ENCODE data around the gene YDJC. TPM values are rescaled to one million over a fixed set of nuclear protein-coding genes. Genes with fewer than 3 reads are reported as not detected.
"Not testable (repeated sequence)": the region's sequence is repeated elsewhere in the genome, so short reads cannot be mapped to it uniquely, and the experiment has no call there.

YDJC gene
- total and polyA plus RNA-seq, 9 of the 15 experiments (the other 6 are each of a cell fraction or from before 2014, with no cell fraction given): 13.5 to 871 (median 164) TPM

DNA sequence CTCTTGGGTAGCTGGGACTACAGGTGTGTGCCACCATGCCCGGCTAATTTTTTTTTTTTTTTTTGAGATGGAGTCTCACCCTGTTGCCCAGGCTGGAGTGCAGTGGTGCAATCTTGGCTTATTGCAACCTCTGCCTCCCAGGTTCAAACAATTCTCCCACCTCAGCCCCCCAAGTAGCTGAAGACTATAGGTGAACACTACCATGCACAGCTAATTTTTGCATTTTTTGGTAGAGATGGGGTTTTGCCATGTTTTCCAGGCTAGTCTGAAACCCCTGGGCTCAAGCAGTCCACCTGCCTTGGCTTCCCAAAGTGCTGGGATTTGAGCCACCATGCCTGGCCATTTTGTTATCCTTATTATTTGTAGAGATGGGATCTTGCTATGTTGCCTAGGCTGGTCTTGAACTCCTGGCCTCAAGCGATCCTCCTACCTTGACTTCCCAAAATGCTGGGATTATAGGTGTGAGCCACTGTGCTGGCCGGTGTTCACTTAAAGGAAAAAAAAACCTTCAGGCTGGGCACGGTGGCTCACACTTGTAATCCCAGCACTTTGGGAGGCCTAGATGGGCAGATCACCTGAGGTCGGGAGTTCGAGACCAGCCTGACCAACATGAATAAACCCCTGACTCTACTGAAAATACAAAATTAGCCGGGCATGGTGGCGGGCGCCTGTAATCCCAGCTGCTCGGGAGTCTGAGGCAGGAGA, 48.7 kb downstream of the YDJC start (continued):
- TF ChIP-seq, protein P1, sequence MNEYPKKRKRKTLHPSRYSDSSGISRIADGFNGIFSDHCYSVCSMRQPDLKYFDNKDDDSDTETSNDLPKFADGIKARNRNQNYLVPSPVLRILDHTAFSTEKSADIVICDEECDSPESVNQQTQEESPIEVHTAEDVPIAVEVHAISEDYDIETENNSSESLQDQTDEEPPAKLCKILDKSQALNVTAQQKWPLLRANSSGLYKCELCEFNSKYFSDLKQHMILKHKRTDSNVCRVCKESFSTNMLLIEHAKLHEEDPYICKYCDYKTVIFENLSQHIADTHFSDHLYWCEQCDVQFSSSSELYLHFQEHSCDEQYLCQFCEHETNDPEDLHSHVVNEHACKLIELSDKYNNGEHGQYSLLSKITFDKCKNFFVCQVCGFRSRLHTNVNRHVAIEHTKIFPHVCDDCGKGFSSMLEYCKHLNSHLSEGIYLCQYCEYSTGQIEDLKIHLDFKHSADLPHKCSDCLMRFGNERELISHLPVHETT (CRISPR knock-in tag; conservative IDR thresholded peaks at IDR 0.05 in 1 of 2, IDR thresholded peaks at IDR 0.05 in 1 of 2): peak in 1 of 2 experiments; percentile 51; a peak in 1 of 4 replicates
- 0 out of 2 replicates have a peak, but pooled peaks have one; percentile 14 for TF ChIP-seq ZFX (CRISPR knock-in tag; IDR thresholded peaks at IDR 0.05)

- H3K4me1 ChIP-seq (replicated peaks in 1 of 2; ENCODE audit: control insufficient read depth in 2 of 2, insufficient read depth in 2 of 2, low read length in 2 of 2): peaks cover 10 to 16% of the 10 kb centered on the region in 2 experiments; a peak in 3 of 5 replicates
- H3K36me3 ChIP-seq (ENCODE audit: control insufficient read depth, insufficient read depth, low read length): peaks cover 58% of the 10 kb centered on the region
- H3K27ac ChIP-seq (ENCODE audit: extremely low read depth, low read depth, low read length); CTCF ChIA-PET (ENCODE audit: low intra/inter-chr PET ratio); H3K4me3 ChIP-seq; FAIRE-seq; in situ Hi-C loops (cut with MboI); H3K9ac ChIP-seq (ENCODE audit: insufficient read depth in 1 of 2, low read depth in 2 of 2, low read length in 2 of 2); H3K27me3 ChIP-seq (ENCODE audit: control insufficient read depth in 2 of 2, insufficient read depth in 2 of 2, low read length in 2 of 2); H3K9me3 ChIP-seq (replicated peaks; ENCODE audit: control insufficient read depth, insufficient read depth, low read depth, low read length); intact Hi-C loops (cut with micrococcal nuclease); DNase-seq (ENCODE audit: extremely low read depth in 1 of 4, low spot score in 3 of 4); H3K4me2 ChIP-seq (ENCODE audit: insufficient read depth, low read length); H2AFZ ChIP-seq (ENCODE audit: low read depth, low read length); ATAC-seq; BruUV-seq (replicated peaks); TF ChIP-seq JUN (IDR thresholded peaks at IDR 0.05; ENCODE audit: borderline replicate concordance, low read depth, low read length); BRCA1 (IDR thresholded peaks at IDR 0.05): not testable (repeated sequence)
- POLR2A ChIA-PET: interaction anchor here (0.5 to 76.8 kb wide), 4 partner anchors 8 to 380 kb away, joined by 3 to 4622 read pairs (median 22); partner anchors contain the start of genes CCDC116, SDF2L1 and YDJC
- H4K20me1 ChIP-seq (replicated peaks; ENCODE audit: control insufficient read depth, insufficient read depth, low read length): peaks cover 68% of the 10 kb centered on the region
- 69% methylated on average over 9 of the region's 9 CpGs for WGBS (ENCODE audit: insufficient coverage, low coverage, missing lambda C conversion rate)
- H3K79me2 ChIP-seq (ENCODE audit: control insufficient read depth, insufficient read depth, low read length): peaks cover 97% of the 10 kb centered on the region
- peaks cover 32% of the 10 kb centered on the region for H3K9me1 ChIP-seq (ENCODE audit: control insufficient read depth, insufficient read depth, low read length)
- TF ChIP-seq JUNB (CRISPR knock-in tag; conservative IDR thresholded peaks at IDR 0.05) (0 out of 2 replicates have a peak, but pooled peaks have one; percentile 4), STAG1 (CRISPR knock-in tag; IDR thresholded peaks at IDR 0.05; ENCODE audit: borderline replicate concordance) (0 out of 2 replicates have a peak, but pooled peaks have one; percentile 14), ZNF583 (CRISPR knock-in tag; IDR thresholded peaks at IDR 0.05) (0 out of 2 replicates have a peak, but pooled peaks have one; percentile 34), ZNF512 (tag; IDR thresholded peaks at IDR 0.05) (peak; percentile 1; the same call in 1 of the 2 replicates), FOXP1 (CRISPR knock-in tag; IDR thresholded peaks at IDR 0.05) (0 out of 2 replicates have a peak, but pooled peaks have one; percentile 10), RBFOX2 (IDR thresholded peaks at IDR 0.05; ENCODE audit: low read depth, low read length) (0 out of 2 replicates have a peak, but pooled peaks have one; percentile 17), JUN (CRISPR knock-in tag; IDR thresholded peaks at IDR 0.05; ENCODE audit: borderline replicate concordance) (0 out of 2 replicates have a peak, but pooled peaks have one; percentile 27), GABPB2 (CRISPR knock-in tag; conservative IDR thresholded peaks at IDR 0.05) (0 out of 2 replicates have a peak, but pooled peaks have one; percentile 10), BRCA1 (CRISPR knock-in tag; IDR thresholded peaks at IDR 0.05) (peak; percentile 90), ZNF124 (CRISPR knock-in tag; IDR thresholded peaks at IDR 0.05) (0 out of 2 replicates have a peak, but pooled peaks have one; percentile 4)
- TF ChIP-seq, protein P2, sequence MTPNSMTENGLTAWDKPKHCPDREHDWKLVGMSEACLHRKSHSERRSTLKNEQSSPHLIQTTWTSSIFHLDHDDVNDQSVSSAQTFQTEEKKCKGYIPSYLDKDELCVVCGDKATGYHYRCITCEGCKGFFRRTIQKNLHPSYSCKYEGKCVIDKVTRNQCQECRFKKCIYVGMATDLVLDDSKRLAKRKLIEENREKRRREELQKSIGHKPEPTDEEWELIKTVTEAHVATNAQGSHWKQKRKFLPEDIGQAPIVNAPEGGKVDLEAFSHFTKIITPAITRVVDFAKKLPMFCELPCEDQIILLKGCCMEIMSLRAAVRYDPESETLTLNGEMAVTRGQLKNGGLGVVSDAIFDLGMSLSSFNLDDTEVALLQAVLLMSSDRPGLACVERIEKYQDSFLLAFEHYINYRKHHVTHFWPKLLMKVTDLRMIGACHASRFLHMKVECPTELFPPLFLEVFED (CRISPR knock-in tag; conservative IDR thresholded peaks at IDR 0.05): 0 out of 2 replicates have a peak, but pooled peaks have one; percentile 23
Measured at GRCh38 chr22:21580623-21581007, 49.2 kb downstream of the YDJC start.

All from K562 (cell line).